A673 (cell line): ENCODE measurements around the gene CAPZA2.
"Not testable (repeated sequence)": the region's sequence is repeated elsewhere in the genome, so short reads cannot be mapped to it uniquely, and the experiment has no call there.

Source experiments
- EZH2 ChIP-seq: fragments of 200-600 bp; sonication (generic); IDR thresholded peaks from 2 replicates; pipeline ENCODE4 v1.6.1; 2017; ENCODE audit warnings: borderline replicate concordance, low read depth, mild to moderate bottlenecking, mixed read lengths, antibody characterized with exemption, low read length; ENCODE audit not compliant: poor library complexity, severe bottlenecking
- TF ChIP-seq, protein P1 (sequence below): fragments of 300-800, 200-600 bp; sonication (generic); conservative IDR thresholded peaks from 2 replicates; pipeline ENCODE4 v1.5.1; 2017; ENCODE audit warnings: low read depth, mild to moderate bottlenecking, antibody characterized with exemption, low read length, moderate library complexity, mixed read lengths

DNA sequence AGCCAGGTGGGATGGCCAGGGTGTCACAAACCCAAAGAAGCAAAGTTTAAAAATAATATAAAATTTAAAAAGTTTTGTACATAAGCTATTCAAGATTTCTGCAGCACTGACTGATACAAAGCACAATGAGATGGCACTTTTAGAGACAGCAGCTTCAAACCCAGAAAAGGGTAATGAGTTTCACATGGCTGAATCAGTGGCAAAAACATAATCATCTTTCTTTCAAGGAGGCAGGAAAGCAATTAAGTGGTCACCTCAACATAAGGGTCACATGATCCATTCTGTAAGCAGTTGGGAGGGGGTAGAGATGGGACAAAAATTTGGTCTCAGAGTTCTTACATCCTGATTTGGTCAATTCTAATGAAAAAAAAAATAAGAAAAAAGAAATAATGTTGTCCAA is 108.8 kb downstream of the CAPZA2 start:
- TF ChIP-seq, protein P1, sequence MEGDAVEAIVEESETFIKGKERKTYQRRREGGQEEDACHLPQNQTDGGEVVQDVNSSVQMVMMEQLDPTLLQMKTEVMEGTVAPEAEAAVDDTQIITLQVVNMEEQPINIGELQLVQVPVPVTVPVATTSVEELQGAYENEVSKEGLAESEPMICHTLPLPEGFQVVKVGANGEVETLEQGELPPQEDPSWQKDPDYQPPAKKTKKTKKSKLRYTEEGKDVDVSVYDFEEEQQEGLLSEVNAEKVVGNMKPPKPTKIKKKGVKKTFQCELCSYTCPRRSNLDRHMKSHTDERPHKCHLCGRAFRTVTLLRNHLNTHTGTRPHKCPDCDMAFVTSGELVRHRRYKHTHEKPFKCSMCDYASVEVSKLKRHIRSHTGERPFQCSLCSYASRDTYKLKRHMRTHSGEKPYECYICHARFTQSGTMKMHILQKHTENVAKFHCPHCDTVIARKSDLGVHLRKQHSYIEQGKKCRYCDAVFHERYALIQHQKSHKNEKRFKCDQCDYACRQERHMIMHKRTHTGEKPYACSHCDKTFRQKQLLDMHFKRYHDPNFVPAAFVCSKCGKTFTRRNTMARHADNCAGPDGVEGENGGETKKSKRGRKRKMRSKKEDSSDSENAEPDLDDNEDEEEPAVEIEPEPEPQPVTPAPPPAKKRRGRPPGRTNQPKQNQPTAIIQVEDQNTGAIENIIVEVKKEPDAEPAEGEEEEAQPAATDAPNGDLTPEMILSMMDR = not testable (repeated sequence)
- not testable (repeated sequence) for TF ChIP-seq EZH2
